Putamen (tissue), 1 donor: ENCODE data around the gene RAB6B.

Experiments
- DNase-seq: peaks from one replicate; pipeline ENCODE4 v3.0.0-alpha.2; 2016; ENCODE audit warnings: low spot score

The RAB6B gene

DNA sequence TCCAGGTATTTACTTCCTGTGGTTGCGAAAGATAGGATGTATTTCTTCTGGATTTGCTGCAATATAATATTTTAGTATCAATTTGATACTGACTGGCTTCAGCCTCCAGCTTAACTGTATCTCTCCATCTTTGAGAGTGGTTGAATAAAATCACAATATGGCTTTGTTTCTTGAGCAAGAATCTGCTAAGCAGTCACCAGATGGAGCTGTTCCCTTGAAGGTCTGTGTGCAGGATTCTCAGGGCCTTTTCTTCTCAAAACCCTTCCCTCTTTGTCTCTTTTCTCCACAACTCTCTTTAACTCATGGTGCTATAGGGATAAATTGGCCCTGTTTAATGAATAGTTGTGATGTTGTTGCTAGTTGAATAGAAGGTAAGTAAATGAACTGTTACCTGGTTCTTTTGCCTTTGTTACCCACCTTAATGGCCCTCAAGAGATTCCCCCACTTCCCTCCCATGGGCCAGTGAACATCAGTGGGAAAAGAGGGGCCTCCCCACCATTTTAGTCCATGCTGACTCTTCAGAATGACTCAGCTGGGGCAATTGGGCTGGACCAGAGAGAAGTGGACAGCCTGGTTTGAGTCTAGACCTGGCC, 34.8 kb upstream of the RAB6B start:
- peak; percentile 40 for DNase-seq

GRCh38 chr3:133928903-133929607, 33.4 kb upstream of the RAB6B start:
- DNase-seq: no peak

GRCh38 chr3:133928136-133928893, 32.6 kb upstream of the RAB6B start:
- no peak for DNase-seq

GRCh38 chr3:133927540-133928066, 31.9 kb upstream of the RAB6B start:
- DNase-seq: peak; percentile 32

GRCh38 chr3:133926736-133927539, 31.3 kb upstream of the RAB6B start:
- no peak for DNase-seq

DNA sequence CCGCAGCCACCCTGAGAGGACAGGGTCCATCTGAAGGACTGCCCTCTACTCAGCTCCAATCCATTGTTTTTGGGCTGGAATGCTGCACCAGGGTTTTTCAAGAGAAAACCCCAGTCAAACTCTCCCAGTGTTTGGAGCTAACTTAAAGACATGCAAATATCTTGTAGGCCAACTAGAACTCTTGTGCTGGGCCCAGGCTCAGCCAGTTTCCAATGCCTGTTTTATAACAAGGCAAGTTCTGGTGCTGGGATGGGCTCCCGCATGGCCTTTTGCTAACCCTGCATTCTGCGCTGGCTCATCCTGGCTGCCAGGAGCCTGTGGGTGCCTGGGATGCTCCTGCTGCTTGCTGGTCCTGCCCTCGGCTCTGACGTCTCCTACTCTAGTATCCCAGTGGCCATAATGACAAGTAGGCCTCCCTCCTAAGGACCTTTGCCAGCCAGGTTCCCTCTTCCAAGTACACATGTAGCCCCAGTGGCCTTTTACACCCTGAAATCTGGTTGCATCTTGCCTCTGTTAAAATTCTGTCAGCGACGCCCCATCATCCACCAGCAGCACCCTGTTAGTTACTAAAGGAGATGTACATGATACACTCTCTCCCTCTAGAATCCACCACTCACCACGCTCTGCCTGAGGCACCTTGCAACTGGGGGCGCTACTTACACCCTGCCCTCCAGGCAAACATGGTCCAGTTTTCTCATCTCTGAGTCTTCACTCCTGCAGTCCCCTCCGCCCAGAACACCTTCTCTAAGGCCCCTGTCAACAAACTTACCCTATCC, 30.5 kb upstream of the RAB6B start:
- DNase-seq: no peak

DNA sequence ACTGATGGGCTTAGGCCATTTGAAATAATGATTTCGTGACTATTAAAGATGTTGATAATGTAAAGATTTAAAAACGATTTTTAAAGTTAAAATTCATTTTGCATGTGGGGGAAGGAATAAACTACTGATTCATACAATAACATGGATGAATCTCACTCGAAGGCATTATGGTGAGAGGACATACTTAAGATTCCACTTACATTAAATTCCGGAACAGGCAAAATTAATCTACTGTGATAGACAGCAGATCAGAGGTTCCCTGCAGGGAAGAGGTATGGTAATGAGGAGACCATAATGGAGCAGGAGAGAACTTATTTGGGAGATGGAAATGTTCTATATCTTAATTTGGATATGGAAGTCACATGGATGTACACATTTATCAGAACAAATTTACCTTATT, 28.4 kb upstream of the RAB6B start:
- no peak for DNase-seq

DNA sequence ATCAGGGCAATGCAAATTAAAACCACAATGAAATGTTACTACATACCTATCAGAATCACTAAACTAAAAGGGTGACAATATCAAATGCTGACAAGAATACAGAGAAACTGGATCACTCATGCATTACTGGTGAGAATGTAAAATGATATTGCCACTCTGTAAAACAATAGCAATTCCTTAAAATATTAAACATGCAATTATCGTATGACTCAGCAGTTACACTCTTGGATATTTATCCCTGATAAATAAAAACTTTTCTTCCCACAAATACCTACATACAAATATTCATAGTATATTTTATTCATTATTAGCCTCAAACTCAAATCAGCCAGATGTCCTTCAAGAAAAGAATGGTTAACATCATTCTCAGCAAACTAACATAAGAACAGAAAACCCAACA, 25.9 kb upstream of the RAB6B start:
- no peak for DNase-seq

DNA sequence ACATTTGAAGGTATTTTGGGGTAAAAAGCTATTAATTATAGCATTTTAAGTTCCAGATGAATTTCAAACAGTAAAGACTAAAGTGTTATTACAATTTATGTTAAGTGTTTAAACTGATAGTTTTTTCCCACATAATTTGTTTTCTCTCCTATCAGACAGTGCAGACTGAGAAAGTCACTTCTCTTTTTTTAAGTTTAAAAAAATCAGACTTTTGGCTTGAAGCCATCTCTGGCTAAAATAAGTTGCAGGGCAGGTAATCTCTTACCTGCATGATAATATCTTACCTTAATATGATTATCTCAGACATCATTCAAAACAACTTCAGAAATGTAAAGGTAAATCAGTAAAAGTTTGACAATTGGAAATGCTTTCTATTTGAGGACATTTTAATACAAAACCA, 21.5 kb upstream of the RAB6B start:
- DNase-seq: no peak

DNA sequence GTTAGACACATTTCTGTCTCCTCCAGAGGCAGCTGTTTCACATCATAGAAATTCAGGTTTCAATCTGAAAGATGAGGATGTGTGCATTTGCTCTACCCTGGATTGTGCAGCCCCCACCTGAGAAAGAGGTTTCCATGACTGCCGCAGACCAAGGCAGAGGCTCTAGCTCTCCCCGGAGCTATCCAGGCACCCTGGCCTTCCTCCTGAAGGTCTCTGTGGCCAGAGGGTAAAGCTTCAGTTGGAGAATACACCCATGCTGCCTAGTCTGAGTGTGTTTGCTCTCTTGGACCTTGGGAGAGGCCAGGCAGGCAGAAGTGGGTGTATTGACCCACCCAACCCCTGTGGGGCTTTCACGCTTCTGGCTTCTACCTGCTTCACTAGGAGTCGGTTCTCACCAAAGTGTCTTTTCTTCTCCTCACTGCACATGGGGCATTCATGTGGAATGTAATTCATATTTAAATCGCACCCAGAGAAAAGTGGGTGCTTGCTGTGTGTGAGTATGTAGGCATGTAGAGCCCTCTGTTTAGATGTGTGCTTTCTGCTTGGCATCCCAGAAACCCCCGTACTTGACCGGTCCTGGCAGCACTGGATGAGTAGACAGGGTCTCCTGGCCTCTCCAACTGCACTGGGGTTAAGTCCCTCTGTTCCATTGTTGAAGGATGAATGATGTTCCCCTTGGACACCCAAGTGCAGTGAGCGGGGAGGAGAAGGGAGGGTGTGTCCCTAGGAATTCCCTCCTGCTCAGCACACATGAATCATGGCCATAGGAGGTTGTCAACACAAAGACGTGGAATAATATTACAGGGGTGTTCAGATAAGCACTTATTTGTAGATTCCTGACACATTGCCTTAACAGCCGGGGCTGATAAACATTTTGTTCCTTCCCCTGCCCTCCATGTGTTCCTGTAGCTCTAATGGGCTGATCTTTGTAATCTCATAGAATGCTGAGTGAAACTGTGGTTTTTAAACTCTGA, 20.3 kb upstream of the RAB6B start:
- DNase-seq: no peak

DNA sequence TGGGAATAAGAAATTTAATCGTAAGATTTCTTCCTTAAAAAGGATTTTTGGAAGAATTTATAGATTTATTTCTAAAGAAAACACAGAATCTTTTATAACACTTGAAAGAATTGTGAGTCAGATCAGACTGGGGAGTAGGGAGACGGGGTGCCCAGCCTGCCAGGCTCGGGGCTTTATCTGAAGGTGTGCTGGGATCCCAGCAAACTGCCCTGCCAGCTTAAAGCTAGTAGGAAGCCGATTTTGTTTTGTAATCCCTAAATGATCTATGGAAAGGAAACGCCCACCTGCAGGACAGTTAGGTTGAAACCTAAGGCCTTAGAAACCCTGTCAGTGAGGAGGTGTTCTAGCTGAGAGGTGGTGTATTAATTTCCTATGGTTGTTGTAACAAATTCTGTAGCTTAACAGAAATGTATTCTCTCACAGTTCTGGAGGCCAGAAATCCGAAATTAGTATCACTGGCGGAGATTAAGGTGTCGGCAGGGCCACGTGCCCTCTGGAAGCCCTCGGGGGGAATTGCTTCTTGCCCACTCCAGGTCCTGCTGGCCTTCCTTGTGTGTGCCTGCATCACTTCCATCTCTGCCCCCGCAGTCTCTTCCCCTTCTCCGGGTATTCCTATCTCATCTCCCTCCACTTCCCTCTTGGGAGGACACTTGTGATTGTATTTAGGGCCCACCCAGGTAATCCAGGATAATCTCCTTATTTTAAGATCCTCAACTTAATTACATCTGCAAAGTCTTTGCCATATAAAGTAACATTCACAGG, 19.3 kb upstream of the RAB6B start:
- no peak for DNase-seq

DNA sequence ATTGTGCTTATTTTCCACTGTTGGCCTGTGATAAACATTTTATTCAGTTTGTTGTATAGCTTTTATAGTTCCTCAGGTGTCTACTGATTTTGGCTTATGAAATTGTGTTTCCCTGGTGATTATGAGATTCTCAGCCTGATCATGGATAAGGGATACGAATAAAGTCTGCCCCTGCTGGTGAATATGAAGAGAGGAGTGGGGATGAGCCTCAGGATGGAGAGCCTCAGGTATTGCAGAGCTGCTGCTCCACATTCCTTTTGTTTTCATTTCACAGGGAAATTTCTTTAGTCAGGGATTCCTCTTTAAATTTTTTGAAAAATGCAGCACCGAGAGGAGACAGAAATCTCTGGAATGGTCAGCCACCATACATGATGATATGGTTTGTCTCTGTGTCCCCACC, 14.7 kb upstream of the RAB6B start:
- DNase-seq: no peak

- no peak for DNase-seq
Observed at GRCh38 chr3:133905376-133905775, 9.7 kb upstream of the RAB6B start.

DNA sequence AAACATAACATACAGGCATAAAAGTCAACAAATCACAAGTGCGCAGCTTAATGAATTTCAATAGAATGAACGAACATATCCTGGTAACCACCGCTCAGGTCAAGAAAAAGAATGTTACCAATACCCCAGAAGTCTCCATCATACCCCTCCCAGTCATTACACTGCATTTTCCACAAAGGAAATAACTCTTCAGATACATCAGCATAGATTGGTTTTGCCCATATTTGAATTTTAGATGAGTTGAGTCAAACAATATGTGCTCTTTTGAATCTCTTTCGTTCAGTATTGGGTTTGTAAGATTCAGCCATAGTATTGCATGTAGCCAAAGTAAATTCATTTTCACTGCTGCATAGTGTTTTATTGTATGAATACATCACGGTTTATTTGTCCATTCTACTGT, 6.2 kb upstream of the RAB6B start:
- DNase-seq: no peak

GRCh38 chr3:133901083-133901482, 5.4 kb upstream of the RAB6B start:
- no peak for DNase-seq

DNA sequence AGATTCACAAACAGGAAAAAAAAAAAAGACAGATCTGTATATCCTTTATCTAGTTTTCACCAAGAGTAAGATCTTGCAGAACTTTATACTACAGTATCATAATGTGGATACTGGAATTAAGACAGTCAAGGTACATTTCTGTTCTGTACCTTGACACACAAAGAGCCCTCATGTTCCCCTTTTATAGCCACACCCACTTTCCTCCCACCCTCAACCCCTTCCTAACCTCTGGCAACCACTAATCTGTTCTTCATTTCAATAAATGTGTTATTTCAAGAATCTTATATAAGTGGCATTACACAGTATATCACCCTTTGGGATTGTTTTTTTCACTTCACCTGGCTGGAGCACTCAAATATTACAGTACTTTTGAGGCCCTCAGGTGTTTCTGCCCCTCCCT, 3.6 kb upstream of the RAB6B start:
- DNase-seq: no peak

- DNase-seq: no peak
Observed at GRCh38 chr3:133897547-133897946, 1.9 kb upstream of the RAB6B start.

DNA sequence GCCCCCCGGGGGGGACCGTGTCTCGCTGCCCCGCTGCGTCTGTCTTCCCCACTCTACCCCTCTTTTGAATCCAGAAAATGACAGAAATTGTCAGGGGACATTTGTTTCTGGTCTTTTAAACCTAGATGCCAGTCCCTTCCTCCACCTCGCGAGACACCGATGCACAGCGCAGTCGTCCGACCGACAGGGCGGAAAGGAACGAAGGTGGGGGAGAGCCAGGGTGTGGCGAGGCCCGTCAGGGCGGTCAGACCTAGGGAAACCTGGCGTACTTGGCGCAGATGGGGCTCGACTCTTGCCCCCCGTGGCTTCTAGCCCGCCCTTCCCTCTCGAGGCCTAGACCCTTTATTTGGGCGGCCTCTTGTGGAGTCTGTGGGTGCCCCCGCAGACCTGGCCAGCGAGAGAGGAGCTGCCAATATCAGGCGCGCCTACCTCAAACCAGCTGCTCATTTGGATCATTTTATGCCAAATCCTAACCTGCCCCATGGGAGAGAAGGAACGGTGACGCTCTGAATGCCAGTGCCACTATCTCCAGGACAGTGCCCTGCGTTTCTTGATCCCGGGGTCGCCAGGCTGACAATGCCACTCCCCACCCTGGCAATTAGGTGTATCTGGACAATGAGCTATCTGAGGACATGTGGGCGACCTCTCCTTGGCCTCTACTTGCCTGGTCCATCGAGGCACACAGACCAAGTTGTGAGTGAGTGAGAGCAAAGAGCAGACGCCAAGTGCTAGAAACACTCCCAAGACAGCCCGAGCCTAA, 500 bp upstream of the RAB6B start:
- DNase-seq: no peak
